T-helper 2 cell treated with Interferon-gamma antibody and Interleukin-4, amounts not matched to agents 5 μg/mL and 100 μg/mL, for 36 hours (primary cell): ENCODE measurements around the gene WWP2.
"Not testable (repeated sequence)": the region's sequence is repeated elsewhere in the genome, so short reads cannot be mapped to it uniquely, and the experiment has no call there.

Experiments
- DNase-seq: peaks from one replicate; pipeline ENCODE4 v3.0.0; 2021; ENCODE audit warnings: low spot score
- H3K27ac Mint-ChIP-seq: one replicate; pipeline ENCODE4 v1.8.0; 2021; ENCODE audit warnings: mild to moderate bottlenecking, mixed read lengths
- H3K27me3 Mint-ChIP-seq: one replicate; pipeline ENCODE4 v1.8.0; 2021; ENCODE audit warnings: low read depth, mixed read lengths
- H3K36me3 Mint-ChIP-seq: one replicate; pipeline ENCODE4 v1.8.0; 2021; ENCODE audit warnings: low read depth, mixed read lengths
- H3K4me1 Mint-ChIP-seq: one replicate; pipeline ENCODE4 v1.8.0; 2021; ENCODE audit warnings: low read depth, mixed read lengths
- H3K4me3 Mint-ChIP-seq: one replicate; pipeline ENCODE4 v1.8.0; 2022; ENCODE audit warnings: mild to moderate bottlenecking, moderate library complexity, mixed read lengths
- H3K9me3 Mint-ChIP-seq: one replicate; pipeline ENCODE4 v1.8.0; 2021; ENCODE audit warnings: mixed read lengths

The WWP2 gene

GRCh38 chr16:69794486-69794885, 32.4 kb downstream of the WWP2 start:
- Mint-ChIP-seq H3K4me3 (no peak overlapping the region), H3K9me3 (no peaks in the 10 kb centered on the region), H3K27ac (no peak overlapping the region), H3K36me3 (peaks cover 17% of the 10 kb centered on the region), H3K4me1 (peaks cover 2% of the 10 kb centered on the region), H3K27me3 (no peaks in the 10 kb centered on the region)
- DNase-seq: no peak

- H3K36me3 Mint-ChIP-seq: peaks cover 18% of the 10 kb centered on the region
- H3K27me3 Mint-ChIP-seq: no peaks in the 10 kb centered on the region
- no peak overlapping the region for H3K4me3 Mint-ChIP-seq
- DNase-seq: no peak
- peaks cover 2% of the 10 kb centered on the region for H3K4me1 Mint-ChIP-seq
- H3K9me3 Mint-ChIP-seq: no peaks in the 10 kb centered on the region
- H3K27ac Mint-ChIP-seq: no peak overlapping the region
Observed at GRCh38 chr16:69796285-69797118, 34.4 kb downstream of the WWP2 start.

- peaks cover 18% of the 10 kb centered on the region for H3K36me3 Mint-ChIP-seq
- no peak overlapping the region for H3K27ac Mint-ChIP-seq
- no peak for DNase-seq
- H3K4me1 Mint-ChIP-seq: no peaks in the 10 kb centered on the region
- no peak overlapping the region for H3K4me3 Mint-ChIP-seq
- no peaks in the 10 kb centered on the region for H3K9me3 Mint-ChIP-seq
- no peaks in the 10 kb centered on the region for H3K27me3 Mint-ChIP-seq
Observed at GRCh38 chr16:69798466-69798865, 36.3 kb downstream of the WWP2 start.

- H3K4me1 Mint-ChIP-seq: no peaks in the 10 kb centered on the region
- no peak for DNase-seq
- H3K27ac Mint-ChIP-seq: no peak overlapping the region
- H3K9me3 Mint-ChIP-seq: no peaks in the 10 kb centered on the region
- no peaks in the 10 kb centered on the region for H3K27me3 Mint-ChIP-seq
- no peak overlapping the region for H3K4me3 Mint-ChIP-seq
- peaks cover 25% of the 10 kb centered on the region for H3K36me3 Mint-ChIP-seq
Observed at GRCh38 chr16:69799611-69800031, 37.5 kb downstream of the WWP2 start.

GRCh38 chr16:69804297-69804696, 42.2 kb downstream of the WWP2 start:
- peaks cover 18% of the 10 kb centered on the region for H3K36me3 Mint-ChIP-seq
- DNase-seq: no peak
- H3K9me3 Mint-ChIP-seq: no peaks in the 10 kb centered on the region
- no peak overlapping the region for H3K4me3 Mint-ChIP-seq
- H3K27me3 Mint-ChIP-seq: no peaks in the 10 kb centered on the region
- no peak overlapping the region for H3K27ac Mint-ChIP-seq
- H3K4me1 Mint-ChIP-seq: no peaks in the 10 kb centered on the region

GRCh38 chr16:69806776-69807175, 44.6 kb downstream of the WWP2 start:
- H3K4me3 Mint-ChIP-seq, H3K27ac Mint-ChIP-seq, H3K27me3 Mint-ChIP-seq, H3K9me3 Mint-ChIP-seq, H3K4me1 Mint-ChIP-seq, DNase-seq: not testable (repeated sequence)
- H3K36me3 Mint-ChIP-seq: peaks cover 15% of the 10 kb centered on the region

GRCh38 chr16:69812688-69813014, 50.5 kb downstream of the WWP2 start:
- Mint-ChIP-seq H3K9me3 (peaks cover under 1% of the 10 kb centered on the region), H3K4me3 (no peak overlapping the region), H3K27me3 (no peaks in the 10 kb centered on the region), H3K36me3 (peaks cover 15% of the 10 kb centered on the region), H3K4me1 (no peaks in the 10 kb centered on the region), H3K27ac (no peak overlapping the region)
- DNase-seq: no peak

GRCh38 chr16:69814078-69814477, 51.9 kb downstream of the WWP2 start:
- Mint-ChIP-seq H3K36me3 (peaks cover 23% of the 10 kb centered on the region), H3K4me3 (no peak overlapping the region), H3K27ac (no peak overlapping the region), H3K27me3 (no peaks in the 10 kb centered on the region), H3K9me3 (peaks cover 3% of the 10 kb centered on the region), H3K4me1 (no peaks in the 10 kb centered on the region)
- no peak for DNase-seq

GRCh38 chr16:69814561-69814960, 52.4 kb downstream of the WWP2 start:
- H3K4me3 Mint-ChIP-seq: no peak overlapping the region
- no peaks in the 10 kb centered on the region for H3K4me1 Mint-ChIP-seq
- no peak overlapping the region for H3K27ac Mint-ChIP-seq
- H3K9me3 Mint-ChIP-seq: peaks cover 3% of the 10 kb centered on the region
- H3K36me3 Mint-ChIP-seq: peaks cover 25% of the 10 kb centered on the region
- H3K27me3 Mint-ChIP-seq: no peaks in the 10 kb centered on the region
- DNase-seq: no peak

GRCh38 chr16:69815216-69815883, 53.2 kb downstream of the WWP2 start:
- H3K4me1 Mint-ChIP-seq, DNase-seq, H3K27me3 Mint-ChIP-seq, H3K27ac Mint-ChIP-seq, H3K9me3 Mint-ChIP-seq, H3K4me3 Mint-ChIP-seq: not testable (repeated sequence)
- peaks cover 24% of the 10 kb centered on the region for H3K36me3 Mint-ChIP-seq

- Mint-ChIP-seq H3K27me3 (no peaks in the 10 kb centered on the region), H3K27ac (no peak overlapping the region), H3K4me1 (no peaks in the 10 kb centered on the region), H3K9me3 (peaks cover 3% of the 10 kb centered on the region), H3K36me3 (peaks cover 24% of the 10 kb centered on the region), H3K4me3 (no peak overlapping the region)
- no peak for DNase-seq
Observed at GRCh38 chr16:69816996-69817395, 54.9 kb downstream of the WWP2 start.

- H3K36me3 Mint-ChIP-seq: peaks cover 34% of the 10 kb centered on the region
- no peaks in the 10 kb centered on the region for H3K27me3 Mint-ChIP-seq
- no peak overlapping the region for H3K4me3 Mint-ChIP-seq
- no peak overlapping the region for H3K27ac Mint-ChIP-seq
- peaks cover 3% of the 10 kb centered on the region for H3K9me3 Mint-ChIP-seq
- no peak for DNase-seq
- H3K4me1 Mint-ChIP-seq: peaks cover 3% of the 10 kb centered on the region
Observed at GRCh38 chr16:69818891-69819545, 56.9 kb downstream of the WWP2 start.

- H3K4me1 Mint-ChIP-seq: peaks cover 5% of the 10 kb centered on the region
- H3K36me3 Mint-ChIP-seq: peaks cover 33% of the 10 kb centered on the region
- H3K27ac Mint-ChIP-seq: no peak overlapping the region
- DNase-seq: no peak
- no peak overlapping the region for H3K4me3 Mint-ChIP-seq
- no peaks in the 10 kb centered on the region for H3K27me3 Mint-ChIP-seq
- peaks cover 3% of the 10 kb centered on the region for H3K9me3 Mint-ChIP-seq
Observed at GRCh38 chr16:69820926-69821541, 58.9 kb downstream of the WWP2 start.

- DNase-seq: no peak
- no peak overlapping the region for H3K27ac Mint-ChIP-seq
- H3K9me3 Mint-ChIP-seq: peaks cover 3% of the 10 kb centered on the region
- peaks cover 30% of the 10 kb centered on the region for H3K36me3 Mint-ChIP-seq
- no peaks in the 10 kb centered on the region for H3K27me3 Mint-ChIP-seq
- no peak overlapping the region for H3K4me3 Mint-ChIP-seq
- peaks cover 5% of the 10 kb centered on the region for H3K4me1 Mint-ChIP-seq
Observed at GRCh38 chr16:69821844-69822173, 59.7 kb downstream of the WWP2 start.
